ENCODE measurements around the gene APOC1.
"Not testable (repeated sequence)": the region's sequence is repeated elsewhere in the genome, so short reads cannot be mapped to it uniquely, and the experiment has no call there.

Gene APOC1

DNA sequence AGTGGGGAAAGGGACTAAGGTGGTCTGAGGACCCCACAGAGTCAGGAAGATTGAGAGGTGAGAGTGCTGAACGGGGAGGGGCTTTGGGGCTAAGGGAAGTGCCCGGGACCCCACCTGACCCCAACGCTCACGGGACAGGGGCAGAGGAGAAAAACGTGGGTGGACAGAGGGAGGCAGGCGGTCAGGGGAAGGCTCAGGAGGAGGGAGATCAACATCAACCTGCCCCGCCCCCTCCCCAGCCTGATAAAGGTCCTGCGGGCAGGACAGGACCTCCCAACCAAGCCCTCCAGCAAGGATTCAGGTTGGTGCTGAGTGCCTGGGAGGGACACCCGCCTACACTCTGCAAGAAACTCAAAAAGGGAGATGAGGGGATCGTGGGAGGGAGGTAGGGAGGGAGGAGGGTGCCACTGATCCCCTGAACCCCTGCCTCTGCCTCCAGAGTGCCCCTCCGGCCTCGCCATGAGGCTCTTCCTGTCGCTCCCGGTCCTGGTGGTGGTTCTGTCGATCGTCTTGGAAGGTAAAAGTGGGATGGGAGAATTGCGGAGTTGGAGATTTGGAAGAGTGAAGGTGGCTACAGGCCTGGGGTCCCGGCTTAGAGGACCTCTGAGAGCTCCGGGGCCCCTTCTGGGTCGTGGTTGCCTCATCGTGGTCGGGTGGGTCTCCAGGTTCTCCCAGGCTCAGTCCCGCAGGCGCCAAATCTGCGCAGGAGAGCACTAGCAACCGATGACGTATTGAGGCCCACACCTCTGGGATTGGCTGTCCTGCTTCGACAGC, at the start of gene APOC1:
TSS of gene APOC1 (plus strand) at position 176 of the 774 bp plus-strand sequence. CDS start at position 460, 284 bp downstream.
- peak; percentile 75 for DNase-seq (ENCODE audit: low read depth)

DNA sequence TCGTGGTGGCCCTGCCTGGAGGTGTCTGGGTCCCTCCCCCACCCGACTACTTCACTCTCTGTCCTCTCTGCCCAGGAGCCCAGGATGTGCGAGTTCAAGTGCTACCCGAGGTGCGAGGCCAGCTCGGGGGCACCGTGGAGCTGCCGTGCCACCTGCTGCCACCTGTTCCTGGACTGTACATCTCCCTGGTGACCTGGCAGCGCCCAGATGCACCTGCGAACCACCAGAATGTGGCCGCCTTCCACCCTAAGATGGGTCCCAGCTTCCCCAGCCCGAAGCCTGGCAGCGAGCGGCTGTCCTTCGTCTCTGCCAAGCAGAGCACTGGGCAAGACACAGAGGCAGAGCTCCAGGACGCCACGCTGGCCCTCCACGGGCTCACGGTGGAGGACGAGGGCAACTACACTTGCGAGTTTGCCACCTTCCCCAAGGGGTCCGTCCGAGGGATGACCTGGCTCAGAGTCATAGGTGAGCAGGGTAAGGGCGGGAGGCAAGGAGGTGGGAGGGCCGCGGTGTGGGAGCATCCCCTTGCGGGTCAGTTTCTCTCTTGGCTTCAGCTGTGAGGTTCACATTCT, 49.1 kb upstream of the APOC1 start:
- no peak for DNase-seq (ENCODE audit: low read depth)

GRCh38 chr19:44866664-44867063, 47.7 kb upstream of the APOC1 start:
- no peak for DNase-seq (ENCODE audit: low read depth)

GRCh38 chr19:44867578-44867977, 46.8 kb upstream of the APOC1 start:
- no peak for DNase-seq (ENCODE audit: low read depth)

- DNase-seq (ENCODE audit: low read depth) = no peak
These were observed 44.5 kb upstream of the APOC1 start for GRCh38 chr19:44869733-44870470.

DNA sequence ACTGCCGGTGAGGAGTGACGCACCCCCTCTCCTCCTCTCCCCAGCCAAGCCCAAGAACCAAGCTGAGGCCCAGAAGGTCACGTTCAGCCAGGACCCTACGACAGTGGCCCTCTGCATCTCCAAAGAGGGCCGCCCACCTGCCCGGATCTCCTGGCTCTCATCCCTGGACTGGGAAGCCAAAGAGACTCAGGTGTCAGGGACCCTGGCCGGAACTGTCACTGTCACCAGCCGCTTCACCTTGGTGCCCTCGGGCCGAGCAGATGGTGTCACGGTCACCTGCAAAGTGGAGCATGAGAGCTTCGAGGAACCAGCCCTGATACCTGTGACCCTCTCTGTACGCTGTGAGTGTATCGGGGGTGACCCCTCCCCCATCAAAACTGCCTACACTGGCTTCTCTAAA, 42.6 kb upstream of the APOC1 start:
- DNase-seq (ENCODE audit: low read depth) = no peak

DNA sequence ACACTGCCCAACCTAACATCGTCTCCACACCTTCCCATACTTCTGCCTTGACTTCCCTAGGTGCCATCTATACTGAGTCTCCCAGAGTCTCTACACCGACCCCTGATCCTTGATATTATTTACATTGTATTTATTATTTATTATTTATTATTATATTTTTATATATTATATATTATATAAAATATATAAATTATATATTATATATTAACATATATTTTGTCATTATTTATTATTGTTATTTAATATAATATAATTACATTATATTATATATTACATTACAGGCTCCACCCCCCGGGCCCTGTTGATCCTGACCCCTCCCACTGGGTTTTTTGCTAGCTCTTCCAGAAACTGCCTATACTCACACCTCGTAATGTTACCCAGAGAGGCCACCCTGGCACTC, 41.7 kb upstream of the APOC1 start:
- DNase-seq (ENCODE audit: low read depth) = no peak

DNA sequence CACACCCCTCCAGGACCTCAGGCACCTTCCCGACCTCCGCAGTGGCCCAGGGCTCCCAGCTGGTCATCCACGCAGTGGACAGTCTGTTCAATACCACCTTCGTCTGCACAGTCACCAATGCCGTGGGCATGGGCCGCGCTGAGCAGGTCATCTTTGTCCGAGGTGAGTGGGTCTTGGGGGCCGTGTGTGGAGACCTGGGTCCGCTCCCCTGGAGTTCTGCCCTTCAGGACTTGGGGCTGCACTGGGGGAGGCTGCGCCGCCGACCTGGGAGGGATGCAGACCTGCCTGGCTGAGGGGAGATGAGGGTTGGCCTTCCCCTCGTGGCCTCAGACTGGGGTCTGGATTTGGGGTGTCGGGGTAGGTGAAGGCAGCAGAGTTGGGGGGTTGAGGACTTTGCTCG, 40.1 kb upstream of the APOC1 start:
- DNase-seq (ENCODE audit: low read depth) = no peak

DNA sequence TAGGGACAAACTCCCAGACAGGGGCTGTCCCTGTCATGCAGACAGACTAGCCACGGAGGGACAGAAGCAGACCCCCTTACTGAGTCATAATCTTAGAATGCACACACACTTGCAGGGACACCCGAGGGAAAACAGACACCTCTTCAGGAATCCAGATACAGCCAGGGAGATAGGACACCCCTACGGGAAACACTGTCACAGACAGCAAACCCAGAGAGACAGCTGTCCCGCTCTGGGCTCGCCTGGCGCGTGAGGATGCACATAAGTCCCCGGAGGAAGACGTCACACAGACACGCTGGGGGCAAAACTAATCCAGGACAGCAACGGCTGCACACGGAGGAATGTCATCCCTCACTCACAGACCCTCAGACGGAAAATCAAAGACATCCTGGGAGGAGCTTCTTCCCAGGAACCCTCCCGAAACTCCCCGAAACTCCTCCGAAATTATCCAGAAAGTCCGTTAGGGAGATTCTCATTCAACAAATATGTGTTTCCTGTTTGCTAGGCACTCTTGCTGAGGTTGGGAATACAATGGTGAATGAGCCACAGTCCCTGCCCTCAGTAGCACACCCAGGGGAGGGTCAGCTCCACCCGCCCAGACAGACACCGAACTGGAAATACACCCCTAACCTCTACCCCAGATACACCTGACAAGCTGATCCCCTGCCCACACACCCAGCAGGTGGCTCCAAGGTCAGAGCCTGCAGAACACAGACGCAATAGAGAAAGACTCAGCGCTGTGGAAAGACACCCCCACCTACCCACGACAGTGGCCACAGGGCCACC, 38.5 kb upstream of the APOC1 start:
- DNase-seq (ENCODE audit: low read depth) = no peak

- DNase-seq (ENCODE audit: low read depth) = no peak
These were observed 37.4 kb upstream of the APOC1 start for GRCh38 chr19:44876930-44877535.

DNA sequence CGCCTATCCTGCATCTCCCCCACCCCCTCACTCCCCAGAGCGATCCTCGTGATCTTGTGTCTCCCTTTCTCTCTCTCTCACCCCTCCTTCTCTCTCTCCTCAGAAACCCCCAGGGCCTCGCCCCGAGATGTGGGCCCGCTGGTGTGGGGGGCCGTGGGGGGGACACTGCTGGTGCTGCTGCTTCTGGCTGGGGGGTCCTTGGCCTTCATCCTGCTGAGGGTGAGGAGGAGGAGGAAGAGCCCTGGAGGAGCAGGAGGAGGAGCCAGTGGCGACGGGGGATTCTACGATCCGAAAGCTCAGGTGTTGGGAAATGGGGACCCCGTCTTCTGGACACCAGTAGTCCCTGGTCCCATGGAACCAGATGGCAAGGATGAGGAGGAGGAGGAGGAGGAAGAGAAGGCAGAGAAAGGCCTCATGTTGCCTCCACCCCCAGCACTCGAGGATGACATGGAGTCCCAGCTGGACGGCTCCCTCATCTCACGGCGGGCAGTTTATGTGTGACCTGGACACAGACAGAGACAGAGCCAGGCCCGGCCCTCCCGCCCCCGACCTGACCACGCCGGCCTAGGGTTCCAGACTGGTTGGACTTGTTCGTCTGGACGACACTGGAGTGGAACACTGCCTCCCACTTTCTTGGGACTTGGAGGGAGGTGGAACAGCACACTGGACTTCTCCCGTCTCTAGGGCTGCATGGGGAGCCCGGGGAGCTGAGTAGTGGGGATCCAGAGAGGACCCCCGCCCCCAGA, 36.1 kb upstream of the APOC1 start:
- no peak for DNase-seq (ENCODE audit: low read depth)

DNA sequence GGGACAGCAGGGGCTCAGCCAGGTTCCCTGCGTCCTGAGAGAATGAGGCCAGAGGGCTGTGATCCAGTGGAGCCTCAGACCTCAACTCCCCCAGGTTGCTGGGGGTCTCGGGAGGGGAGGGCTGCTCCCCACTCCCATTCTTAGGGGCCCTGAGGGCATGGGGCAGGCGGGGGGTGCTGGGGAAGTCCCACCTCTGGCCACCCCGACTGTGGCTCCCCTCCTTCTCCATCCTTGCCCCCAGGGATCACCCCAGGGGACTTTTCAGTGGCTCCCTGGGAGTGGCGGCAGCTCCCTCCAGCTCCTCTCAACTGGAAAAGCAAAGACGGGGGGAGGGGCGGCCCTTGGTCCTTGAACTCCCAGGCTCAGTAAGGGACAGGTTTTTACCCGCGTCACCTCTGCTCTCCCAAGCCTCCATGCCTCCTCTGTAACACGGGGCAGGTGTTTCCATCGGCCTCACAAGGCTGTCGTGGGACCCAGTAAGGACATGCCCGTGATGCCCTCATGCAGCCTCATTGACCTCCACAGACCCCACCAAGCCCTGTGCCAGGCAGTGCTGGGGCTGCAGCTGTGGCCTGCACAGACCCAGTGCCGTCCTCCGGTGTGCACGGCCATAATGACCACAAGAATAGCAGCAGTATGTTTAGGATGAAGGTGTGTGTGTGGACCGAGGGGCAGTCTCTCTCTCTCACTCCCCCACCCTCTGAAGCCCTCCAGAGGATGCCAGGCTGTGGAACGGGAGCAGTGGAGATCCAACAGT, 34.9 kb upstream of the APOC1 start:
- no peak for DNase-seq (ENCODE audit: low read depth)

GRCh38 chr19:44882063-44882462, 32.3 kb upstream of the APOC1 start:
- no peak for DNase-seq (ENCODE audit: low read depth)

DNA sequence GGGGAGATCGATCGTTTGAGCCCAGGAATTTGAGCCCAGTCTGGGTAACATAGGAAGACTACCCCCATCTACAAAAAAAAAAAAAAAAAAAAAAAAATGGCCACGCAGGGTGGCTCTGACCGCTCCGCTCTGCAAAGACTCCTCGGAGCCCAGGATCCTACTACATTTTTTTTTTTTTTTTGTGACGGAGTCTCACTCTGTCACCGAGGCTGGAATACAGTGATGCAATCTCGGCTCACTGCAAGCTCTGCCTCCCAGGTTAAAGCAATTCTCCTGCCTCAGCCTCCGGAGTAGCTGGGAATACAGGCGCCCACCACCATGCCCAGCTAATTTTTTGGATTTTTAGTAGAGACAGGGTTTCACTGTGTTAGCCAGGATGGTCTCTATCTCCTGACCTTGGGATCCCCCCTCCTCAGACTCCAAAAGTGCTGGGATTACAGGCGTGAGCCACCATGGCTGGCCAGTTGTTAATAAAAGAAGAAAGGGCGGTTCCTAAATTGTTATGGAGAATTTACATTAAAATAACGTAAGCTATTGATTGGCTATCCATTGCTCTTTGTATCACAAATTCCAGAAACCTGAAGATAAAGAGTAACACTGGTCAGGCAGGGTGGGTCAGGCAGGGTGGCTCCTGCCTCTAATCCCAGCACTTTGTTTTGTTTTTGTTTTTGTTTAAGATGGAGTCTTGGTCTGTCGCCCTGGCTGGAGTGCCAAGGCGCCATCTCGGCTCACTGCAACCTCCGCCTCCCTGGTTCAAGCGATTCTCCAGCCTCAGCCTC, 31.6 kb upstream of the APOC1 start:
- DNase-seq (ENCODE audit: low read depth) = not testable (repeated sequence)

GRCh38 chr19:44883922-44884321, 30.5 kb upstream of the APOC1 start:
- no peak for DNase-seq (ENCODE audit: low read depth)

- no peak for DNase-seq (ENCODE audit: low read depth)
These were observed 29.8 kb upstream of the APOC1 start for GRCh38 chr19:44884566-44884965.

GRCh38 chr19:44886141-44886540, 28.3 kb upstream of the APOC1 start:
- no peak for DNase-seq (ENCODE audit: low read depth)

- no peak for DNase-seq (ENCODE audit: low read depth)
These were observed 26.8 kb upstream of the APOC1 start for GRCh38 chr19:44887648-44888047.

GRCh38 chr19:44888335-44888734, 26.1 kb upstream of the APOC1 start:
- DNase-seq (ENCODE audit: low read depth) = not testable (repeated sequence)

Measured in activated T-cell treated with anti-CD3 and anti-CD28 coated beads for 24 hours (primary cell).